Measurements from ENCODE around the gene HNF1B.

GRCh38 chr17:37699285-37699973, 45.4 kb downstream of the HNF1B start:
- TF ChIP-seq CTCF (IDR thresholded peaks at IDR 0.05) (no peak), POLR2A (IDR thresholded peaks at IDR 0.05) (no peak), POLR2AphosphoS5 (IDR thresholded peaks at IDR 0.05) (no peak)

Data from breast epithelium (tissue), 3 donors.